Right lobe of liver (tissue), 6 donors: ENCODE data around the gene MAMDC4. TPM values are rescaled to one million over a fixed set of nuclear protein-coding genes. Genes with fewer than 3 reads are reported as not detected.
"Not testable (repeated sequence)": the region's sequence is repeated elsewhere in the genome, so short reads cannot be mapped to it uniquely, and the experiment has no call there.

Source experiments
- ATAC-seq, 4 donors: fragments of 200-7000 bp; cut with Tn5 transposase; one replicate each; pipeline ENCODE4 v1.9.1; 2020; ENCODE audit warnings: mild to moderate bottlenecking in 4 of 4, moderate library complexity in 4 of 4
- DNase-seq, 3 donors: peaks; one replicate each; pipeline ENCODE4 v3.0.0-alpha.2; 2020
- H3K27ac ChIP-seq, 3 donors: fragments of 200-600 bp; one replicate each; pipeline ENCODE4 v1.8.0; 2022
- H3K27me3 ChIP-seq, 2 donors: fragments of 200-600 bp; one replicate each; pipeline ENCODE4 v1.8.0; 2022
- H3K36me3 ChIP-seq, 4 donors: fragments of 200-600 bp; sonication (generic) in 1 of 4; one replicate each; pipeline versions ENCODE4 v1.5.1 to v1.8.0; 2017 to 2022; ENCODE audit warnings: control low read depth in 1 of 4
- H3K4me1 ChIP-seq, 4 donors: fragments of 200-600 bp; sonication (generic) in 1 of 4; one replicate each; pipeline versions ENCODE4 v1.5.1 to v1.8.0; 2017 to 2022; ENCODE audit warnings: control low read depth in 1 of 4
- H3K4me3 ChIP-seq, 3 donors: fragments of 200-600 bp; one replicate each; pipeline ENCODE4 v1.8.0; 2022
- H3K9me3 ChIP-seq, 4 donors: fragments of 200-600 bp; sonication (generic) in 1 of 4; one replicate each; pipeline versions ENCODE4 v1.5.1 to v1.8.0; 2017 to 2022; ENCODE audit warnings: control low read depth in 1 of 4
- CTCF ChIP-seq, 4 donors: fragments of 200-600 bp in 3 of 4; fragments of 450-650 bp in 1 of 4; IDR thresholded peaks; one replicate each; pipeline versions ENCODE4 v1.5.1 to v1.8.0; 2016 to 2022; ENCODE audit warnings: antibody characterized with exemption in 4 of 4, mild to moderate bottlenecking in 2 of 4
- POLR2A ChIP-seq: fragments of 450-650 bp; IDR thresholded peaks from one replicate; pipeline ENCODE4 v1.6.1; 2017; ENCODE audit warnings: antibody characterized with exemption, mild to moderate bottlenecking
- WGBS: methylation state at CpG from one replicate; pipeline ENCODE4 v1.1.6; 2018; ENCODE audit warnings: low coverage, low lambda C conversion rate; ENCODE audit not compliant: insufficient coverage; ENCODE audit errors: missing lambda C conversion rate; 5-methylcytosine and 5-hydroxymethylcytosine counted together
- intact Hi-C, 2 donors: fragments of 100-400 bp; cut with DNase I; formaldehyde crosslinking; loops; one replicate each; pipeline versions ENCODE4 v1.11.2 to v1.14.1; 2022
- total RNA-seq, 6 experiments: library from RNA; depleted of rRNA in 2 of 6; stranded (reverse); fragments of >200 nt in 2 of 6; fragmentation: NEBNext Ultra II Directional in 3 of 6; extraction: Animal tissue kit (Norgen Biotek cat#: 25700) in 3 of 6; gene quantifications; one replicate each; pipeline versions ENCODE4 v1.1.0 to v1.2.4, GENCODE V29; 2016 to 2023
- donor health status: DM: no; HTN: yes; CAD: no.
- donor health status: DM: no; HTN: no; CAD: no.
- donor health status: DM: no; HTN: no; CAD: no.
- donor health status: DM: no; HTN: yes; CAD: no.
- donor health status: DM: no; HTN: yes; CAD: no.

The MAMDC4 gene
- total RNA-seq, 6 experiments from 2014 or later = 5.7 to 27.9 (median 22.5) TPM

- WGBS = 21% methylated on average over 9 of the region's 9 CpGs
- intact Hi-C loops = loop anchor here (10.0 kb wide), 2 partner anchors 53 to 63 kb away; partner anchors contain the start of genes C8G (in 1 of the 2) and FBXW5 (in 1 of the 2)
Observed at GRCh38 chr9:136881691-136882108, 29.6 kb downstream of the MAMDC4 start.

GRCh38 chr9:136882109-136882946 is 30.2 kb downstream of the MAMDC4 start:
- Histone ChIP-seq H3K36me3 (no peaks in the 10 kb centered on the region), H3K27ac (peak overlapping the region; percentile 56 to 80 (median 61)), H3K4me1 (peaks cover 0 to 34% (median 13%) of the 10 kb centered on the region in 4 donors), H3K27me3 (no peaks in the 10 kb centered on the region), H3K9me3 (no peaks in the 10 kb centered on the region), H3K4me3 (peak overlapping the region in 2 of 3 donors; percentile 16 to 17)
- TF ChIP-seq CTCF (IDR thresholded peaks at IDR 0.05) = no peak
- no peak for TF ChIP-seq POLR2A
- DNase-seq (peak; percentile 79 to 93 (median 89)), ATAC-seq (peak; percentile 58 to 79 (median 70))
- 0% methylated on average over 6 of the region's 19 CpGs for WGBS
- intact Hi-C loops = loop anchor here (10.0 kb wide), 2 partner anchors 52 to 62 kb away; partner anchors contain the start of genes C8G (in 1 of the 2) and FBXW5 (in 1 of the 2)

More at GRCh38 chr9:136881691-136882108, 29.6 kb downstream of the MAMDC4 start:
- Histone ChIP-seq H3K4me3 (peak overlapping the region in 1 of 3 donors; percentile 17), H3K9me3 (no peaks in the 10 kb centered on the region), H3K4me1 (peaks cover 0 to 31% (median 11%) of the 10 kb centered on the region in 4 donors), H3K27me3 (no peaks in the 10 kb centered on the region), H3K27ac (peak overlapping the region; percentile 56 to 80 (median 61)), H3K36me3 (no peaks in the 10 kb centered on the region)
- DNase-seq = peak in 1 of 3 donors; percentile 73
- ATAC-seq = peak; percentile 4 to 59 (median 16)
- no peak for TF ChIP-seq POLR2A
- no peak for TF ChIP-seq CTCF (IDR thresholded peaks at IDR 0.05)

- Histone ChIP-seq H3K27ac (peak overlapping the region; percentile 6 to 80 (median 24)), H3K4me1 (peaks cover 0 to 40% (median 16%) of the 10 kb centered on the region in 4 donors)
- H3K4me3 ChIP-seq = not testable (repeated sequence)
Observed at GRCh38 chr9:136882947-136883283, 30.8 kb downstream of the MAMDC4 start.

GRCh38 chr9:136883670-136884069 is 31.5 kb downstream of the MAMDC4 start:
- WGBS = 28% methylated on average over 10 of the region's 10 CpGs
- intact Hi-C loops = loop anchor here (10.0 kb wide), 2 partner anchors 51 to 61 kb away; partner anchors contain the start of genes C8G (in 1 of the 2) and FBXW5 (in 1 of the 2)
- peaks cover 0 to 45% (median 16%) of the 10 kb centered on the region in 4 donors for H3K4me1 ChIP-seq

More at GRCh38 chr9:136882947-136883283, 30.8 kb downstream of the MAMDC4 start:
- H3K9me3 ChIP-seq, DNase-seq, H3K36me3 ChIP-seq, H3K27me3 ChIP-seq: not testable (repeated sequence)
- WGBS = 32% methylated on average over 8 of the region's 9 CpGs
- intact Hi-C loops = loop anchor here (10.0 kb wide), 2 partner anchors 52 to 62 kb away; partner anchors contain the start of genes C8G (in 1 of the 2) and FBXW5 (in 1 of the 2)
- ATAC-seq = peak in 3 of 4 donors; percentile 1 to 14 (median 6)

GRCh38 chr9:136885950-136886578 is 33.9 kb downstream of the MAMDC4 start, which contains the start of gene TRAF2:
Gene TRAF2 (plus strand): TSS chr9:136886516. CDS start chr9:136898741, 12,225 bp downstream.
- Histone ChIP-seq H3K27ac (peak within 1 kb of the TSS; percentile 91 to 99 (median 97)), H3K27me3 (no peaks in the 10 kb centered on the region), H3K4me3 (peak within 1 kb of the TSS; percentile 80 to 97 (median 86)), H3K36me3 (peaks cover 0 to 5% (median 0%) of the 10 kb centered on the region in 4 donors), H3K4me1 (peaks cover 0 to 50% (median 16%) of the 10 kb centered on the region in 4 donors), H3K9me3 (no peaks in the 10 kb centered on the region)
- intact Hi-C loops = loop anchor here (10.0 kb wide), 2 partner anchors 49 to 59 kb away; partner anchors contain the start of genes C8G (in 1 of the 2) and FBXW5 (in 1 of the 2)
- WGBS = 0% methylated on average over 1 of the region's 88 CpGs
- TF ChIP-seq POLR2A (peak; percentile 85), CTCF (IDR thresholded peaks at IDR 0.05) (no peak)
- DNase-seq = peak; percentile 99
- ATAC-seq = peak; percentile 76 to 96 (median 89)

More at GRCh38 chr9:136883670-136884069, 31.5 kb downstream of the MAMDC4 start:
- DNase-seq (peak in 1 of 3 donors; percentile 24), ATAC-seq (peak in 1 of 4 donors; percentile 2)
- H3K27ac ChIP-seq = peak overlapping the region in 2 of 3 donors; percentile 6 to 80
- not testable (repeated sequence) for H3K4me3 ChIP-seq, H3K27me3 ChIP-seq, H3K36me3 ChIP-seq, H3K9me3 ChIP-seq
